ENCODE results near the gene CEP97.

CEP97 gene

GRCh38 chr3:101779047-101779821, 54.8 kb downstream of the CEP97 start, which contains the start of gene NXPE3:
NXPE3 (plus strand) TSS chr3:101779211; CDS start chr3:101785597, 6,386 bp downstream.
- TF ChIP-seq CTCF (IDR thresholded peaks at IDR 0.05; ENCODE audit: insufficient read depth, low read length, missing control alignments), result no peak
- H3K4me3 ChIP-seq (ENCODE audit: low read depth, low read length), result peak within 1 kb of the TSS; percentile 93
- CTCF ChIA-PET, result interaction anchor here (1.4 to 3.2 kb wide), 2 partner anchors 23 to 446 kb away, joined by 4 to 13 read pairs; no protein-coding TSS in a partner anchor
- POLR2A ChIA-PET, result interaction anchor here (1.0 to 1.7 kb wide), 2 partner anchors 70 to 104 kb away, joined by 3 to 7 read pairs; partner anchors contain the start of gene NFKBIZ
- peak; percentile 14 for DNase-seq (ENCODE audit: low read depth, low spot score)

- ChIA-PET CTCF (interaction anchor here (1.1 to 3.2 kb wide), 4 partner anchors 23 to 445 kb away, joined by 4 to 13 read pairs (median 4); no protein-coding TSS in a partner anchor), POLR2A (interaction anchor here (1.7 kb wide), 1 partner anchor 70 kb away, joined by 7 read pairs; the partner anchor contains the start of gene NFKBIZ)
- no peak for DNase-seq (ENCODE audit: low read depth, low spot score)
- peak overlapping the region; percentile 93 for H3K4me3 ChIP-seq (ENCODE audit: low read depth, low read length)
- TF ChIP-seq CTCF (IDR thresholded peaks at IDR 0.05; ENCODE audit: insufficient read depth, low read length, missing control alignments), result no peak
Observed at GRCh38 chr3:101779822-101780381, 55.5 kb downstream of the CEP97 start.

GRCh38 chr3:101780661-101781060, 56.2 kb downstream of the CEP97 start:
- POLR2A ChIA-PET, result no interaction called here
- H3K4me3 ChIP-seq (ENCODE audit: low read depth, low read length), result peak overlapping the region; percentile 93
- CTCF ChIA-PET, result interaction anchor here (1.1 to 3.2 kb wide), 3 partner anchors 22 to 445 kb away, joined by 4 to 13 read pairs (median 4); no protein-coding TSS in a partner anchor
- no peak for TF ChIP-seq CTCF (IDR thresholded peaks at IDR 0.05; ENCODE audit: insufficient read depth, low read length, missing control alignments)
- peak; percentile 40 for DNase-seq (ENCODE audit: low read depth, low spot score)

- peak overlapping the region; percentile 93 for H3K4me3 ChIP-seq (ENCODE audit: low read depth, low read length)
- no peak for DNase-seq (ENCODE audit: low read depth, low spot score)
- CTCF ChIA-PET, result interaction anchor here (1.1 to 3.2 kb wide), 4 partner anchors 21 to 444 kb away, joined by 4 to 13 read pairs (median 6); no protein-coding TSS in a partner anchor
- no peak for TF ChIP-seq CTCF (IDR thresholded peaks at IDR 0.05; ENCODE audit: insufficient read depth, low read length, missing control alignments)
- POLR2A ChIA-PET, result no interaction called here
Observed at GRCh38 chr3:101781166-101781565, 56.8 kb downstream of the CEP97 start.

GRCh38 chr3:101784855-101785613, 60.6 kb downstream of the CEP97 start:
- CTCF ChIA-PET, result interaction anchor here (0.9 to 5.3 kb wide), 3 partner anchors 10 to 24 kb away, joined by 3 to 46 read pairs (median 8); no protein-coding TSS in a partner anchor
- no peak for DNase-seq (ENCODE audit: low read depth, low spot score)
- POLR2A ChIA-PET, result no interaction called here
- no peak overlapping the region for H3K4me3 ChIP-seq (ENCODE audit: low read depth, low read length)
- TF ChIP-seq CTCF (IDR thresholded peaks at IDR 0.05; ENCODE audit: insufficient read depth, low read length, missing control alignments), result no peak
